HG03135 (cell line): ENCODE measurements around the gene ARTN.

Experiments
- ATAC-seq: cut with Tn5 transposase; IDR thresholded peaks from one replicate; pipeline ENCODE4 v1.9.1; 2021; ENCODE audit warnings: mild to moderate bottlenecking, moderate library complexity; ENCODE audit not compliant: unreplicated experiment

The ARTN gene

GRCh38 chr1:43982241-43982640 lies 48.6 kb downstream of the ARTN start:
- ATAC-seq: no peak

GRCh38 chr1:43982808-43983207 lies 49.2 kb downstream of the ARTN start:
- ATAC-seq: no peak

DNA sequence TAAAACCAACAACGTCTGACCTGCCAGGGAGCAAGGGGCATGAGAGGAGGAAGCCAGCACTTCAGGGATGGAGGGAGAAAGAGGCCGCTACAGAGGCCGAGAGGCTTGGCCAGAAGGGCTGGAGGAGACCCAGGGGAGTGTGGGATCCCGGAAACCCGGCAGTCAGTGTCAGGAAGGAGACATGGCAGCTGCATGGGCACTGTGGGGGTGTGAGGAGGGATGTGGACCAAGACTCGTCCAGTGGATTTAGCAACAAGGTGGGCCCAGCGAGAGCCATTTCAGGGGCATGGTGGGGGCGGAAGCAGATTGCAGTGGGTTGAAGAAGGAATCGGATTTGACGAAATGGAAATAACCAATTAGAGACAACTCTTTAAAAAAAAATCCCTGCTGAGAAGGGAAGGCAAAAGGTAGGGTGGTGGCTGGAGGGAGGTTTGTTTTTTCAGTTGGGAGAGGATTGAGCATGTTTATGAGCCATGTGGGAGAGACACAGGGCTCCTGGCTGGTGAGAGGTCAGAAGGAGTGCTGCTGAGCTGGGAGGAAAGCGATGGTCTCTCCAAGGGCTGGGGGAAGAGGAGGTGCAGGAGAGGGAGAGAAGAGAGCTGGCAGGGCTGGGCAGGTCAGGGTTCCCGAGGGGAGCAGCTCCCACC lies 49.8 kb downstream of the ARTN start:
- no peak for ATAC-seq

DNA sequence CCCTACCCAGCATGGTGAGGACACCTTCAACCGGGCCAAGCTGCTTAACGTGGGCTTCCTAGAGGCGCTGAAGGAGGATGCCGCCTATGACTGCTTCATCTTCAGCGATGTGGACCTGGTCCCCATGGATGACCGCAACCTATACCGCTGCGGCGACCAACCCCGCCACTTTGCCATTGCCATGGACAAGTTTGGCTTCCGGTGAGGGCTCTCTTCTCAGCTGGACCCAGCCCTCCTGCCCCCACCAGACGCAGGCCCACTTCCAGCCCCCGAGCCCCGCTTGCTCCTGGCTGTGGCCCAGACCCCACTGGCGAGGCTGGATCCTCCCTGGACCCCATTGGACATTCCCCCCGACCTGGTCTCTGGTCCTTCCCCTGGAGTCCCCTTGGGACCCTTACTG lies 51.3 kb downstream of the ARTN start:
- no peak for ATAC-seq

DNA sequence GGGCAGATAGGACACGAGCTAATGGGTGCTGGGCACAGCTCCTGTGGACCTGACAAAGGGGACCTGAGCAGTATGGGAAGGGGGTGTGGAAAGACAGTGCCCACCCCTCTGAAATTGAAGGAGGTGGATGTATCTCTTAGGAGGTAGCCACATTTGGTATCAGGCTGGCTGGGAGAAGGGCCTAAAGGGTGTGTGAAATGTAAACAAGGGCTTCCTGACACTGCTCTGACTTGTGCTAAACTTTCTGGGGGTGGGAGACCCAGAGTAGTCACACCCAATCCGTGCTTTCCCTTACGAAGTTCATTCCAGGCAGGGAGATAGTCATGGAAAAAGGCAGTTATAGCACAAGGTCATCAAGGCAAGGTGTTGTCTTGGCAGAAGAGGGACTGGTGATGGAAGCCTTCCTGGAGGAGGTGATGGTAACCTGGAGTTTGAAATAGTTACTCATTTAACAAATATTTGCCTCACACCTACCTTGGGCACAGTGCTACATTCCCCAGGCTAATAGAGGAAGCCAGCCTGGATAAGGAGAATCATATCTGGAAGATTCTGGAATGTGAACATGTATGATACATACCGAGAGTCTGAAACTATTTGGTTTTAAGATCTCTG lies 52.5 kb downstream of the ARTN start:
- no peak for ATAC-seq

DNA sequence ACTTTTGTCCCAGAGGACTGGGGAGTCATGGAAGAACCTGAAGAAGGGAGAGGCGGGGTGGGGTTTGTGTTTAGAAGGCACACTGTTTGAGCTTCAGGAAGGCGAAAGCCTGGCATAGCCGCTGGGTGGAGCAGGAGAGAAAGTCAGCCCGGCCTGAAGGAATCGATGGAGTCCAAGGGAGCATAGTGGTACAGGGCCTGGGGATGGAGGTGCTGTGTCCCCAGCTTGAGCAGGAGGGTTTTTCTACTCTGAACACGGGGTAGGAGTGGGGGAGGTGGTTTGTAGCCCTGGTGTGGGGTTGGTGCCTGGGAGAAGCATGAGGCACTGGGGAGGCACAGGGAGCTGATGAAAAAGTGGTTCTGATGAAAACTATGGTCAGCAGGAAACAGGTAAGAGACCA lies 53.1 kb downstream of the ARTN start:
- no peak for ATAC-seq
